K562 (cell line): ENCODE data around the gene YIF1A. TPM values are rescaled to one million over a fixed set of nuclear protein-coding genes. Genes with fewer than 3 reads are reported as not detected.

Source experiments
- ATAC-seq: fragments of 200-7000 bp; cut with Tn5 transposase; 3 replicates; pipeline ENCODE4 v1.9.1; 2020; ENCODE audit warnings: moderate library complexity
- BruUV-seq: library from RNA; stranded (reverse); fragments of 400-500 nt; replicated peaks from 2 replicates; lab custom pipeline; 2021; lab: Mats Ljungman, UMichigan
- CTCF ChIA-PET: fragments of 300-600 bp; formaldehyde crosslinking; extraction: SDS; loops from one replicate; lab custom pipeline; 2021; ENCODE audit warnings: low intra/inter-chr PET ratio; lab: Yijun Ruan, JAX
- POLR2A ChIA-PET: fragments of 300-600, 350-650 bp; sonication (Branson Sonifier 250); formaldehyde crosslinking; extraction: SDS; loops from one replicate; lab custom pipeline; 2021; ENCODE audit warnings: antibody characterized with exemption, inconsistent platforms; lab: Yijun Ruan, JAX
- DNase-seq, 4 experiments: peaks; one replicate each; pipeline versions ENCODE4 v3.0.0 to v3.0.0-alpha.2; 2011 to 2018; ENCODE audit warnings: low spot score in 3 of 4, mixed read lengths in 3 of 4; ENCODE audit errors: extremely low read depth in 1 of 4
- FAIRE-seq: peaks from 2 replicates; lab custom pipeline; 2011; peaks lifted over from hg19 to GRCh38; lab: Jason Lieb, UNC
- H2AFZ ChIP-seq: 2 replicates; pipeline ENCODE4 v1.6.0; 2011; ENCODE audit warnings: low read depth, low read length, control low read depth, inconsistent platforms
- H3K27ac ChIP-seq: fragments of 200-600 bp; 3 replicates; pipeline ENCODE4 v1.8.0; 2011; ENCODE audit warnings: low read depth, mild to moderate bottlenecking, control low read depth, inconsistent platforms, low read length, moderate library complexity, mixed read lengths; ENCODE audit errors: extremely low read depth
- H3K27me3 ChIP-seq, 2 experiments: fragments of 300-600 bp in 1 of 2; 2 replicates in 1 of 2; 3 replicates in 1 of 2; pipeline versions ENCODE4 v1.6.0 to v1.8.0; 2011; ENCODE audit warnings: inconsistent platforms in 2 of 2, low read length in 2 of 2, mild to moderate bottlenecking in 1 of 2, mixed read lengths in 1 of 2, moderate library complexity in 1 of 2; ENCODE audit not compliant: control insufficient read depth in 2 of 2, insufficient read depth in 2 of 2
- H3K36me3 ChIP-seq: fragments of 300-600 bp; 3 replicates; pipeline ENCODE4 v1.8.0; 2011; ENCODE audit warnings: mild to moderate bottlenecking, low read length, inconsistent platforms; ENCODE audit not compliant: control insufficient read depth, insufficient read depth
- H3K4me1 ChIP-seq, 2 experiments: fragments of 200-600 bp in 1 of 2; replicated peaks in 1 of 2; 2 replicates in 1 of 2; 3 replicates in 1 of 2; pipeline versions ENCODE4 v1.5.1 to v1.8.0; 2011; ENCODE audit warnings: inconsistent platforms in 2 of 2, low read length in 2 of 2, mild to moderate bottlenecking in 1 of 2, mixed read lengths in 1 of 2, moderate library complexity in 1 of 2; ENCODE audit not compliant: control insufficient read depth in 2 of 2, insufficient read depth in 2 of 2
- H3K4me2 ChIP-seq: 2 replicates; pipeline ENCODE4 v1.6.1; 2011; ENCODE audit warnings: low read length, control low read depth, inconsistent platforms, mixed read lengths; ENCODE audit not compliant: insufficient read depth
- H3K4me3 ChIP-seq: fragments of 200-600 bp; sonication (generic), shearing (Covaris generic); 2 replicates; pipeline ENCODE4 v1.5.1; 2016; ENCODE audit warnings: control low read depth, inconsistent platforms
- H3K79me2 ChIP-seq: fragments of 200-600 bp; 3 replicates; pipeline ENCODE4 v1.8.0; 2011; ENCODE audit warnings: low read length, inconsistent platforms; ENCODE audit not compliant: control insufficient read depth, insufficient read depth
- H3K9ac ChIP-seq, 2 experiments: 2 replicates each; pipeline versions ENCODE4 v1.6.0 to v1.6.1; 2011; ENCODE audit warnings: low read depth in 2 of 2, low read length in 2 of 2, control low read depth in 1 of 2, inconsistent platforms in 1 of 2, mild to moderate bottlenecking in 1 of 2, mixed read lengths in 1 of 2; ENCODE audit not compliant: insufficient read depth in 1 of 2
- H3K9me1 ChIP-seq: one replicate; pipeline ENCODE4 v1.6.0; 2011; ENCODE audit warnings: inconsistent platforms, mild to moderate bottlenecking, low read length, moderate library complexity; ENCODE audit not compliant: control insufficient read depth, insufficient read depth
- H3K9me3 ChIP-seq: replicated peaks from 2 replicates; pipeline ENCODE4 v1.5.1; 2011; ENCODE audit warnings: low read depth, low read length, inconsistent platforms; ENCODE audit not compliant: control insufficient read depth, insufficient read depth
- H4K20me1 ChIP-seq: replicated peaks from 2 replicates; pipeline ENCODE4 v1.6.1; 2011; ENCODE audit warnings: low read length, inconsistent platforms, mixed read lengths; ENCODE audit not compliant: control insufficient read depth, insufficient read depth
- HBP1 ChIP-seq: fragments of 450-650 bp; formaldehyde crosslinking; IDR thresholded peaks from 2 replicates; pipeline ENCODE4 v1.4.0; 2022; ENCODE audit warnings: missing genetic modification characterization
- HDGF ChIP-seq: fragments of 450-650 bp; IDR thresholded peaks from 2 replicates; pipeline ENCODE4 v1.6.1; 2016
- KLF16 ChIP-seq: IDR thresholded peaks from 2 replicates; pipeline ENCODE4 v1.6.1; 2016; ENCODE audit warnings: antibody characterized with exemption
- L3MBTL2 ChIP-seq: fragments of 450-650 bp; IDR thresholded peaks from 2 replicates; pipeline ENCODE4 v1.6.1; 2016; ENCODE audit warnings: mild to moderate bottlenecking, moderate library complexity
- U2AF1 ChIP-seq: fragments of 200-400 bp; formaldehyde crosslinking; optimal IDR thresholded peaks from 2 replicates; pipeline ENCODE3; 2017; ENCODE audit warnings: mild to moderate bottlenecking, low read depth, low read length, moderate library complexity
- ZEB2 ChIP-seq: fragments of 450-650 bp; IDR thresholded peaks from 2 replicates; pipeline ENCODE4 v1.6.1; 2016
- ZNF740 ChIP-seq, 3 experiments: fragments of 200-800 bp in 1 of 3; sonication (Bioruptor generic) in 1 of 3; sonication (generic) in 1 of 3; formaldehyde crosslinking in 1 of 3; IDR thresholded peaks; 2 replicates each; pipeline versions ENCODE4 v1.6.1 to v1.8.0; 2016 to 2022; ENCODE audit warnings: mild to moderate bottlenecking in 2 of 3, missing compliant biosample characterization in 2 of 3, missing genetic modification characterization in 2 of 3, missing genetic modification reagents in 1 of 3
- WGBS: fragments of 100-300 bp; shearing (Covaris generic); methylation state at CpG from one replicate; pipeline ENCODE4 v1.1.6; 2016; ENCODE audit warnings: low coverage, mixed read lengths; ENCODE audit not compliant: insufficient coverage; ENCODE audit errors: missing lambda C conversion rate; 5-methylcytosine and 5-hydroxymethylcytosine counted together
- in situ Hi-C: fragments of 300-500 bp; cut with MboI; formaldehyde crosslinking; loops from 4 replicates; pipeline ENCODE4 v1.15.0; 2018; ENCODE audit warnings: inconsistent platforms, mixed read lengths
- intact Hi-C: fragments of 100-400 bp; cut with micrococcal nuclease; formaldehyde crosslinking; loops from 2 replicates; pipeline ENCODE4 v1.14.2; 2022
- polyA plus RNA-seq, 8 experiments: library from polyadenylated mRNA; depleted of rRNA in 4 of 8; stranded (reverse) in 5 of 8; unstranded in 3 of 8; fragments of >200 nt; fragmentation: Nextera tagmentation in 2 of 8; fragmentation: Illumina TruSeq in 1 of 8; extraction: Ambion mirVana in 2 of 8; extraction: Trizol in 1 of 8; gene quantifications; 2 replicates each; pipeline versions ENCODE4 v1.2.1 to v1.2.3, GENCODE V29; 2011 to 2014; ENCODE audit warnings: inconsistent platforms in 1 of 8, missing spikeins in 1 of 8
- total RNA-seq, 7 experiments: library from RNA; depleted of rRNA in 6 of 7; stranded (reverse); fragments of >200 nt in 6 of 7; fragmentation: Illumina TruSeq in 2 of 7; extraction: Trizol in 2 of 7; gene quantifications; 2 replicates each; pipeline versions ENCODE4 v1.2.1 to v1.2.3, GENCODE V29; 2011 to 2021; ENCODE audit warnings: low replicate concordance in 1 of 7
- TF ChIP-seq, protein P1 (sequence below): sonication (generic); formaldehyde crosslinking; IDR thresholded peaks from 2 replicates; pipeline ENCODE4 v1.8.1; 2023; ENCODE audit warnings: mild to moderate bottlenecking, missing genetic modification reagents
- TF ChIP-seq, protein P2 (sequence below): sonication (generic); formaldehyde crosslinking; IDR thresholded peaks from 2 replicates; pipeline ENCODE4 v1.8.0; 2022; ENCODE audit warnings: mild to moderate bottlenecking, missing genetic modification reagents
- TF ChIP-seq, protein P3 (sequence below): fragments of 250-450 bp; sonication (Bioruptor Pico); IDR thresholded peaks from 2 replicates; pipeline ENCODE4 v1.5.0; 2020; ENCODE audit warnings: mild to moderate bottlenecking, borderline replicate concordance

The YIF1A gene
- total and polyA plus RNA-seq, 9 of the 15 experiments (the other 6 are each of a cell fraction or from before 2014, with no cell fraction given) = 8.6 to 121 (median 77.2) TPM

- in situ Hi-C loops = no loop called here
- Histone ChIP-seq H4K20me1 (peaks cover 5% of the 10 kb centered on the region; the same call in 1 of the 2 replicates), H2AFZ (no peak overlapping the region), H3K9me1 (no peaks in the 10 kb centered on the region), H3K4me3 (no peak overlapping the region), H3K27me3 (no peaks in the 10 kb centered on the region), H3K9me3 (no peaks in the 10 kb centered on the region), H3K4me1 (peaks cover 0 to 6% of the 10 kb centered on the region in 2 experiments; a peak in 1 of 5 replicates), H3K79me2 (no peaks in the 10 kb centered on the region), H3K36me3 (peaks cover 30% of the 10 kb centered on the region; the same call in 1 of the 3 replicates), H3K9ac (peak overlapping the region in 1 of 2 experiments; percentile 70; a peak in 1 of 4 replicates), H3K27ac (no peak overlapping the region), H3K4me2 (no peak overlapping the region)
- ChIA-PET CTCF (no interaction called here), POLR2A (interaction anchor here (0.6 to 1.7 kb wide), 3 partner anchors 12 to 436 kb away, joined by 3 to 5 read pairs (median 3); no protein-coding TSS in a partner anchor)
- DNase-seq = no peak
- no peak for ATAC-seq
- intact Hi-C loops = no loop called here
- BruUV-seq = no TSS peak
- FAIRE-seq = no peak
- WGBS = 74% methylated on average over 24 of the region's 25 CpGs
- TF ChIP-seq, protein P1, sequence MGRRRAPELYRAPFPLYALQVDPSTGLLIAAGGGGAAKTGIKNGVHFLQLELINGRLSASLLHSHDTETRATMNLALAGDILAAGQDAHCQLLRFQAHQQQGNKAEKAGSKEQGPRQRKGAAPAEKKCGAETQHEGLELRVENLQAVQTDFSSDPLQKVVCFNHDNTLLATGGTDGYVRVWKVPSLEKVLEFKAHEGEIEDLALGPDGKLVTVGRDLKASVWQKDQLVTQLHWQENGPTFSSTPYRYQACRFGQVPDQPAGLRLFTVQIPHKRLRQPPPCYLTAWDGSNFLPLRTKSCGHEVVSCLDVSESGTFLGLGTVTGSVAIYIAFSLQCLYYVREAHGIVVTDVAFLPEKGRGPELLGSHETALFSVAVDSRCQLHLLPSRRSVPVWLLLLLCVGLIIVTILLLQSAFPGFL (CRISPR knock-in tag) = no peak
- TF ChIP-seq, protein P2, sequence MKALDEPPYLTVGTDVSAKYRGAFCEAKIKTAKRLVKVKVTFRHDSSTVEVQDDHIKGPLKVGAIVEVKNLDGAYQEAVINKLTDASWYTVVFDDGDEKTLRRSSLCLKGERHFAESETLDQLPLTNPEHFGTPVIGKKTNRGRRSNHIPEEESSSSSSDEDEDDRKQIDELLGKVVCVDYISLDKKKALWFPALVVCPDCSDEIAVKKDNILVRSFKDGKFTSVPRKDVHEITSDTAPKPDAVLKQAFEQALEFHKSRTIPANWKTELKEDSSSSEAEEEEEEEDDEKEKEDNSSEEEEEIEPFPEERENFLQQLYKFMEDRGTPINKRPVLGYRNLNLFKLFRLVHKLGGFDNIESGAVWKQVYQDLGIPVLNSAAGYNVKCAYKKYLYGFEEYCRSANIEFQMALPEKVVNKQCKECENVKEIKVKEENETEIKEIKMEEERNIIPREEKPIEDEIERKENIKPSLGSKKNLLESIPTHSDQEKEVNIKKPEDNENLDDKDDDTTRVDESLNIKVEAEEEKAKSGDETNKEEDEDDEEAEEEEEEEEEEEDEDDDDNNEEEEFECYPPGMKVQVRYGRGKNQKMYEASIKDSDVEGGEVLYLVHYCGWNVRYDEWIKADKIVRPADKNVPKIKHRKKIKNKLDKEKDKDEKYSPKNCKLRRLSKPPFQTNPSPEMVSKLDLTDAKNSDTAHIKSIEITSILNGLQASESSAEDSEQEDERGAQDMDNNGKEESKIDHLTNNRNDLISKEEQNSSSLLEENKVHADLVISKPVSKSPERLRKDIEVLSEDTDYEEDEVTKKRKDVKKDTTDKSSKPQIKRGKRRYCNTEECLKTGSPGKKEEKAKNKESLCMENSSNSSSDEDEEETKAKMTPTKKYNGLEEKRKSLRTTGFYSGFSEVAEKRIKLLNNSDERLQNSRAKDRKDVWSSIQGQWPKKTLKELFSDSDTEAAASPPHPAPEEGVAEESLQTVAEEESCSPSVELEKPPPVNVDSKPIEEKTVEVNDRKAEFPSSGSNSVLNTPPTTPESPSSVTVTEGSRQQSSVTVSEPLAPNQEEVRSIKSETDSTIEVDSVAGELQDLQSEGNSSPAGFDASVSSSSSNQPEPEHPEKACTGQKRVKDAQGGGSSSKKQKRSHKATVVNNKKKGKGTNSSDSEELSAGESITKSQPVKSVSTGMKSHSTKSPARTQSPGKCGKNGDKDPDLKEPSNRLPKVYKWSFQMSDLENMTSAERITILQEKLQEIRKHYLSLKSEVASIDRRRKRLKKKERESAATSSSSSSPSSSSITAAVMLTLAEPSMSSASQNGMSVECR = no peak
- TF ChIP-seq, protein P3, sequence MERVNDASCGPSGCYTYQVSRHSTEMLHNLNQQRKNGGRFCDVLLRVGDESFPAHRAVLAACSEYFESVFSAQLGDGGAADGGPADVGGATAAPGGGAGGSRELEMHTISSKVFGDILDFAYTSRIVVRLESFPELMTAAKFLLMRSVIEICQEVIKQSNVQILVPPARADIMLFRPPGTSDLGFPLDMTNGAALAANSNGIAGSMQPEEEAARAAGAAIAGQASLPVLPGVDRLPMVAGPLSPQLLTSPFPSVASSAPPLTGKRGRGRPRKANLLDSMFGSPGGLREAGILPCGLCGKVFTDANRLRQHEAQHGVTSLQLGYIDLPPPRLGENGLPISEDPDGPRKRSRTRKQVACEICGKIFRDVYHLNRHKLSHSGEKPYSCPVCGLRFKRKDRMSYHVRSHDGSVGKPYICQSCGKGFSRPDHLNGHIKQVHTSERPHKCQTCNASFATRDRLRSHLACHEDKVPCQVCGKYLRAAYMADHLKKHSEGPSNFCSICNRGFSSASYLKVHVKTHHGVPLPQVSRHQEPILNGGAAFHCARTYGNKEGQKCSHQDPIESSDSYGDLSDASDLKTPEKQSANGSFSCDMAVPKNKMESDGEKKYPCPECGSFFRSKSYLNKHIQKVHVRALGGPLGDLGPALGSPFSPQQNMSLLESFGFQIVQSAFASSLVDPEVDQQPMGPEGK (CRISPR knock-in tag) = no peak
- no peak for TF ChIP-seq U2AF1
- no peak for TF ChIP-seq ZEB2
- TF ChIP-seq L3MBTL2 = no peak
- no peak for TF ChIP-seq ZNF740 (CRISPR knock-in tag; IDR thresholded peaks at IDR 0.05)
- no peak for TF ChIP-seq ZNF740 (tag; IDR thresholded peaks at IDR 0.05)
- TF ChIP-seq HBP1 = no peak
- no peak for TF ChIP-seq HDGF
- TF ChIP-seq KLF16 = no peak
Measured at GRCh38 chr11:66239998-66240780, 48.8 kb downstream of the YIF1A start.
